CD4-positive, alpha-beta T cell treated with Interleukin-15 for 4 hours (primary cell): ENCODE results near the gene ZNF208.
"Not testable (repeated sequence)": the region's sequence is repeated elsewhere in the genome, so short reads cannot be mapped to it uniquely, and the experiment has no call there.

Experiments used
- DNase-seq: peaks from one replicate; pipeline ENCODE4 v3.0.0-alpha.2; 2020; ENCODE audit warnings: low spot score

The ZNF208 gene

DNA sequence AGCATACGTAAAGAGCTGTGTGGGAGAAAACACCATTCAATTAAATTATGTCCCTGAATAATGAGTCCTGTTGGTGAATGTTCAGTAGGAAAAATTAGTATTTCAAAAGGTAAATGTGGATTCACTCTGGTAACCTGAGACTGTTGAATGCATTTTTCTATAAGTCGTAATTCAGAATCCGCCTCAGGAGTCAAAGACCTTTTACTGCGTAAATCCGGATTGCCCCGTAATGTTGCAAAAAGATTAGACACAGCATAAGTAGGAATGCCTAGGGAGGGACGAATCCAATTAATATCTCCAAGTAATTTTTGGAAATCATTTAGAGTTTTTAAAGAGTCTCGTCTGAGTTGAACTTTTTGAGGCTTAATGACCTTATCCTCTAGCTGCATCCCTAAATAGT is 126.0 kb downstream of the ZNF208 start:
- DNase-seq, result not testable (repeated sequence)

DNA sequence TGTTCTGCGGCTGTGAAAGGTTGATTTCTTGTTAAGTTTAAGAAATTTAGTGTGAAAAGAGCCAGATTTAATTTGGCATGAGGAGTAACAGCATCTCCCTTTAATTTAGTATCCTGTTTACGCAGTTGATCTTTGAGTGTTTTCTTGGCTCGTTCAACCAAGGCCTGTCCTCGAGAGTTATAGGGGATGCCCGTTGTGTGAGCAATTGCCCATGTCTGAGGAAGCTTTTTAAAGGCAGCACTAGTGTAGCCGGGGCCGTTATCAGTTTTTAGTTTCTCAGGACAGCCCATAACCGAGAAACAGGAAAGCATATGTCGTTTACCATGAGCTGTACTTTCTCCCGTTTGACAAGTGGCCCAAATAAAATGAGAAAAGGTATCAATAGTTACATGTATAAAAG is 127.2 kb downstream of the ZNF208 start:
- no peak for DNase-seq
